SK-N-SH (cell line): ENCODE measurements around the gene KRT4. TPM values are rescaled to one million over a fixed set of nuclear protein-coding genes. Genes with fewer than 3 reads are reported as not detected.

Source experiments
- CTCF ChIA-PET: fragments of 300-600, 350-600 bp; formaldehyde crosslinking; extraction: SDS; loops from one replicate; lab custom pipeline; 2021; lab: Yijun Ruan, JAX
- POLR2A ChIA-PET: fragments of 350-600 bp; sonication (Branson Sonifier 250); formaldehyde crosslinking; extraction: SDS; loops from one replicate; lab custom pipeline; 2020; ENCODE audit warnings: antibody characterized with exemption, inconsistent platforms; lab: Yijun Ruan, JAX
- DNase-seq: peaks from one replicate; pipeline ENCODE4 v3.0.0; 2012
- H2AFZ ChIP-seq: fragments of 200-600 bp; sonication (generic); 2 replicates; pipeline ENCODE4 v1.8.1; 2016; ENCODE audit warnings: antibody characterized with exemption, mild to moderate bottlenecking, low read depth
- H3F3A ChIP-seq: fragments of 200-600 bp; sonication (generic); replicated peaks from 2 replicates; pipeline ENCODE3; 2016; ENCODE audit warnings: antibody characterized with exemption, mild to moderate bottlenecking; ENCODE audit not compliant: insufficient read depth
- H3K27ac ChIP-seq, 2 experiments: fragments of 200-500 bp in 1 of 2; fragments of 200-600 bp in 1 of 2; sonication (Bioruptor generic) in 1 of 2; sonication (generic), shearing (Covaris generic) in 1 of 2; 2 replicates each; pipeline versions ENCODE4 v1.5.1 to v1.6.1; 2014 to 2016; ENCODE audit warnings: low read depth in 2 of 2, inconsistent platforms in 1 of 2, low read length in 1 of 2, mild to moderate bottlenecking in 1 of 2, mixed read lengths in 1 of 2
- H3K27me3 ChIP-seq: fragments of 200-600 bp; sonication (generic), shearing (Covaris generic); 2 replicates; pipeline ENCODE4 v1.6.1; 2016; ENCODE audit warnings: mixed run types; ENCODE audit not compliant: insufficient read depth
- H3K36me3 ChIP-seq, 2 experiments: fragments of 200-500 bp in 1 of 2; fragments of 200-600 bp in 1 of 2; sonication (Bioruptor generic) in 1 of 2; sonication (generic) in 1 of 2; replicated peaks in 1 of 2; 2 replicates each; pipeline versions ENCODE3 to v1.5.1; 2014 to 2016; ENCODE audit warnings: low read length in 1 of 2, mild to moderate bottlenecking in 1 of 2; ENCODE audit not compliant: insufficient read depth in 2 of 2, control insufficient read depth in 1 of 2
- H3K4me1 ChIP-seq, 2 experiments: fragments of 200-500 bp in 1 of 2; fragments of 200-600 bp in 1 of 2; sonication (Bioruptor generic) in 1 of 2; sonication (generic), shearing (Covaris generic) in 1 of 2; 2 replicates each; pipeline versions ENCODE4 v1.5.1 to v1.6.1; 2014 to 2016; ENCODE audit warnings: low read depth in 1 of 2, low read length in 1 of 2, mixed run types in 1 of 2; ENCODE audit not compliant: insufficient read depth in 2 of 2, control insufficient read depth in 1 of 2
- H3K4me2 ChIP-seq: fragments of 200-600 bp; sonication (generic), shearing (Covaris generic); 2 replicates; pipeline ENCODE4 v1.6.1; 2017; ENCODE audit warnings: mixed run types
- H3K4me3 ChIP-seq, 2 experiments: fragments of 200-500 bp in 1 of 2; fragments of 200-600 bp in 1 of 2; sonication (Bioruptor generic) in 1 of 2; sonication (generic), shearing (Covaris generic) in 1 of 2; 2 replicates each; pipeline versions ENCODE4 v1.5.1 to v1.8.1; 2014 to 2016; ENCODE audit warnings: low read depth in 2 of 2, inconsistent platforms in 1 of 2, low read length in 1 of 2, mild to moderate bottlenecking in 1 of 2, mixed read lengths in 1 of 2, moderate library complexity in 1 of 2
- H3K79me2 ChIP-seq: fragments of 200-600 bp; sonication (generic); 2 replicates; pipeline ENCODE4 v1.8.1; 2017; ENCODE audit warnings: mild to moderate bottlenecking; ENCODE audit not compliant: insufficient read depth
- H3K9ac ChIP-seq: fragments of 200-600 bp; sonication (generic); 2 replicates; pipeline ENCODE4 v1.6.1; 2017; ENCODE audit warnings: mixed run types
- H3K9me2 ChIP-seq: fragments of 200-600 bp; sonication (generic); 2 replicates; pipeline ENCODE4 v1.6.1; 2017; ENCODE audit warnings: mixed run types
- H3K9me3 ChIP-seq: fragments of 200-600 bp; sonication (generic); 2 replicates; pipeline ENCODE4 v1.6.1; 2017; ENCODE audit warnings: mixed run types, mild to moderate bottlenecking, moderate library complexity
- H4K20me1 ChIP-seq: fragments of 200-600 bp; sonication (generic); 2 replicates; pipeline ENCODE4 v1.6.1; 2017; ENCODE audit warnings: mild to moderate bottlenecking, mixed run types; ENCODE audit not compliant: insufficient read depth
- ELF1 ChIP-seq: IDR thresholded peaks from 2 replicates; pipeline ENCODE4 v1.4.0; 2012
- EP300 ChIP-seq, 2 experiments: IDR thresholded peaks; 2 replicates each; pipeline versions ENCODE4 v1.4.0 to v1.6.1; 2012; ENCODE audit warnings: borderline replicate concordance in 1 of 2, low read depth in 1 of 2, low read length in 1 of 2
- FOXJ3 ChIP-seq: sonication (generic); formaldehyde crosslinking; IDR thresholded peaks from 2 replicates; pipeline ENCODE4 v1.5.1; 2020; ENCODE audit warnings: mild to moderate bottlenecking, missing genetic modification reagents
- GATA2 ChIP-seq: sonication (generic); formaldehyde crosslinking; IDR thresholded peaks from 2 replicates; pipeline ENCODE4 v1.5.0; 2020; ENCODE audit warnings: mild to moderate bottlenecking, missing genetic modification reagents
- JUND ChIP-seq: IDR thresholded peaks from 2 replicates; pipeline ENCODE4 v1.4.0; 2012
- MAX ChIP-seq: IDR thresholded peaks from 2 replicates; pipeline ENCODE4 v1.4.0; 2012; ENCODE audit warnings: low read depth
- NFIC ChIP-seq: IDR thresholded peaks from 2 replicates; pipeline ENCODE4 v1.4.0; 2012; ENCODE audit warnings: borderline replicate concordance
- POLR2AphosphoS5 ChIP-seq: IDR thresholded peaks from 2 replicates; pipeline ENCODE4 v1.6.1; 2012; ENCODE audit warnings: low read depth, low read length
- RFX5 ChIP-seq: IDR thresholded peaks from 2 replicates; pipeline ENCODE4 v1.6.1; 2012; ENCODE audit warnings: mild to moderate bottlenecking, improper control_type of control experiment, low read length
- RXRA ChIP-seq: IDR thresholded peaks from 2 replicates; pipeline ENCODE4 v1.4.0; 2012; ENCODE audit warnings: low read depth, mild to moderate bottlenecking, borderline replicate concordance
- SIN3A ChIP-seq: IDR thresholded peaks from 2 replicates; pipeline ENCODE4 v1.6.1; 2012; ENCODE audit warnings: low read depth, mild to moderate bottlenecking, low read length, moderate library complexity, borderline replicate concordance
- SMC3 ChIP-seq: IDR thresholded peaks from 2 replicates; pipeline ENCODE4 v1.6.1; 2012; ENCODE audit warnings: low read depth, low read length, improper control_type of control experiment
- TCF12 ChIP-seq: IDR thresholded peaks from 2 replicates; pipeline ENCODE4 v1.4.0; 2012
- TEAD4 ChIP-seq: IDR thresholded peaks from 2 replicates; pipeline ENCODE4 v1.4.0; 2012; ENCODE audit warnings: mild to moderate bottlenecking, borderline replicate concordance; ENCODE audit not compliant: insufficient read depth
- WGBS: methylation state at CpG from one replicate; pipeline ENCODE4 v1.1.6; 2017; ENCODE audit warnings: low lambda C conversion rate; 5-methylcytosine and 5-hydroxymethylcytosine counted together
- polyA plus RNA-seq, 3 experiments: library from polyadenylated mRNA; depleted of rRNA; stranded (reverse); fragments of >200 nt; gene quantifications; 2 replicates each; pipeline ENCODE4 v1.2.3, GENCODE V29; 2012
- TF ChIP-seq, protein P1 (sequence below): fragments of 200-600 bp; sonication (generic); IDR thresholded peaks from 2 replicates; pipeline ENCODE4 v1.6.1; 2017; ENCODE audit warnings: antibody characterized with exemption, mild to moderate bottlenecking, moderate library complexity
- TF ChIP-seq, protein P2 (sequence below): IDR thresholded peaks from 2 replicates; pipeline ENCODE4 v1.6.1; 2012; ENCODE audit warnings: mild to moderate bottlenecking, low read depth, low read length, moderate library complexity
- TF ChIP-seq, protein P3 (sequence below): IDR thresholded peaks from 2 replicates; pipeline ENCODE4 v1.4.0; 2012; ENCODE audit warnings: low read depth, borderline replicate concordance

KRT4 gene
- polyA plus RNA-seq, 1 of the 3 experiments (the other 2 are of a cell fraction) = not detected

DNA sequence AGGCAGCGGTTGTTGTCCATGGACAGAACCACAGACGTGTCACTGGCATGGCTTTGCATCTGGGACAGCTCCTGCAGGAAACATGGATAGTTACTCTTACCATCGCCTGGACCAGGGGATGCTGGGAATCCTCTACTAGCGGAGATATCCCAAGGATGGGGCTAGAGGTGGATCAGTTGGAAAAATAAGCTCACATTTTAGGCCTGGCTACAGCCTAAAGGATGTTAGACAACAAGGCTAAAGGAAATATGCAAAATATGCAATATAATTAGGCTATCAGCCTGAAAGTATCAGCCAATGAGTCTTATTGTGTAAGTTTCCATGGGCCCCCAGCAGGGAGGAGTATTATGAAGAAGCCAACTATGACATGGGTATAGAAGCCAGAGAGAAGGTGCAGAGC is 41.7 kb downstream of the KRT4 start:
- POLR2A ChIA-PET = no interaction called here
- H4K20me1 ChIP-seq = no peaks in the 10 kb centered on the region
- no peaks in the 10 kb centered on the region for H3K9me3 ChIP-seq
- WGBS = 2% methylated on average over 4 of the region's 4 CpGs
- H3K27me3 ChIP-seq = peaks cover 41% of the 10 kb centered on the region
- DNase-seq = no peak
- H3K4me2 ChIP-seq = no peak overlapping the region
- CTCF ChIA-PET = interaction anchor here (1.1 kb wide), 1 partner anchor 9 kb away, joined by 3 read pairs; no protein-coding TSS in a partner anchor
- H3F3A ChIP-seq = no peaks in the 10 kb centered on the region
- H3K4me3 ChIP-seq = no peak overlapping the region
- H3K36me3 ChIP-seq = no peaks in the 10 kb centered on the region
- no peak overlapping the region for H3K9ac ChIP-seq
- no peaks in the 10 kb centered on the region for H3K9me2 ChIP-seq
- H2AFZ ChIP-seq = no peak overlapping the region
- no peak overlapping the region for H3K27ac ChIP-seq
- H3K4me1 ChIP-seq = no peaks in the 10 kb centered on the region
- no peaks in the 10 kb centered on the region for H3K79me2 ChIP-seq
- no peak for TF ChIP-seq SIN3A
- TF ChIP-seq MAX = no peak
- no peak for TF ChIP-seq EP300 (IDR thresholded peaks at IDR 0.05; ENCODE audit: borderline replicate concordance in 1 of 2, low read depth in 1 of 2, low read length in 1 of 2)
- TF ChIP-seq GATA2 = no peak
- TF ChIP-seq NFIC = no peak
- TF ChIP-seq TCF12 = no peak
- TF ChIP-seq ELF1 = no peak

GRCh38 chr12:52771505-52771904 is 42.4 kb downstream of the KRT4 start:
- Histone ChIP-seq H3K9ac (no peak overlapping the region), H4K20me1 (no peaks in the 10 kb centered on the region), H3K79me2 (no peaks in the 10 kb centered on the region), H2AFZ (no peak overlapping the region), H3K4me2 (no peak overlapping the region), H3K4me1 (no peaks in the 10 kb centered on the region)
- TF ChIP-seq FOXJ3 = no peak
- no peak for TF ChIP-seq TEAD4
- TF ChIP-seq JUND = no peak
- no peak for TF ChIP-seq POLR2AphosphoS5
- no peak for TF ChIP-seq RXRA
- no peak for TF ChIP-seq SMC3
- no peak for TF ChIP-seq NFIC
- TF ChIP-seq, all 33 proteins: peak for 0
- no peak for DNase-seq
- CTCF ChIA-PET = interaction anchor here (1.1 kb wide), 1 partner anchor 9 kb away, joined by 3 read pairs; no protein-coding TSS in a partner anchor
- H3K36me3 ChIP-seq = no peaks in the 10 kb centered on the region
- H3K27ac ChIP-seq = no peak overlapping the region
- no peaks in the 10 kb centered on the region for H3K9me3 ChIP-seq
- POLR2A ChIA-PET = no interaction called here
- no peaks in the 10 kb centered on the region for H3K9me2 ChIP-seq
- H3K4me3 ChIP-seq = no peak overlapping the region
- WGBS = 26% methylated on average over 4 of the region's 4 CpGs
- no peaks in the 10 kb centered on the region for H3F3A ChIP-seq
- H3K27me3 ChIP-seq = peaks cover 41% of the 10 kb centered on the region

DNA sequence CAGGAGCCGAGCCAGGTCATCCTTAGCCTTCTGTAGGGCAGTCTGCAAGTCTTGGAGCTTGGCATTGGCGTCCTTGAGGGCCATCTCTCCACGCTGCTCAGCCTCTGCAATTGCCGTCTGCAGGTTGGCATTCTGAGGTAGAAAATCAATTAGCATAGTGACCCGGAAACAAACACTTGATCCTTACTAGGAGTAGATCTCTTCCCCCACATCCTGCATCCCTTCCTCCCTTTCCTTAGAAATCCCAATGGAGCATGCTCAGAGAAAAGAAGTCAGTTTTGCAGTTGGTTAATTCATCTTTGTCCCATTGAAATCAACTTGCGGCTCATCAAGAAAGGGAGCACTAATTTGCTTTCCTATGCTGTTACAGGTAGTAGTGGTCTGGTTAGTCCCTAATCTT is 42.8 kb downstream of the KRT4 start:
- 26% methylated on average over 6 of the region's 6 CpGs for WGBS
- H3K36me3 ChIP-seq = no peaks in the 10 kb centered on the region
- H3K4me3 ChIP-seq = no peak overlapping the region
- no peaks in the 10 kb centered on the region for H3K9me2 ChIP-seq
- H3K79me2 ChIP-seq = no peaks in the 10 kb centered on the region
- DNase-seq = no peak
- H2AFZ ChIP-seq = no peak overlapping the region
- no peak overlapping the region for H3K4me2 ChIP-seq
- ChIA-PET CTCF (no interaction called here), POLR2A (no interaction called here)
- peaks cover 41% of the 10 kb centered on the region for H3K27me3 ChIP-seq
- no peaks in the 10 kb centered on the region for H3K4me1 ChIP-seq
- no peaks in the 10 kb centered on the region for H3K9me3 ChIP-seq
- no peaks in the 10 kb centered on the region for H3F3A ChIP-seq
- no peaks in the 10 kb centered on the region for H4K20me1 ChIP-seq
- no peak overlapping the region for H3K27ac ChIP-seq
- no peak overlapping the region for H3K9ac ChIP-seq
- TF ChIP-seq RXRA (no peak), GATA2 (no peak), RFX5 (no peak)
- TF ChIP-seq, protein P1, sequence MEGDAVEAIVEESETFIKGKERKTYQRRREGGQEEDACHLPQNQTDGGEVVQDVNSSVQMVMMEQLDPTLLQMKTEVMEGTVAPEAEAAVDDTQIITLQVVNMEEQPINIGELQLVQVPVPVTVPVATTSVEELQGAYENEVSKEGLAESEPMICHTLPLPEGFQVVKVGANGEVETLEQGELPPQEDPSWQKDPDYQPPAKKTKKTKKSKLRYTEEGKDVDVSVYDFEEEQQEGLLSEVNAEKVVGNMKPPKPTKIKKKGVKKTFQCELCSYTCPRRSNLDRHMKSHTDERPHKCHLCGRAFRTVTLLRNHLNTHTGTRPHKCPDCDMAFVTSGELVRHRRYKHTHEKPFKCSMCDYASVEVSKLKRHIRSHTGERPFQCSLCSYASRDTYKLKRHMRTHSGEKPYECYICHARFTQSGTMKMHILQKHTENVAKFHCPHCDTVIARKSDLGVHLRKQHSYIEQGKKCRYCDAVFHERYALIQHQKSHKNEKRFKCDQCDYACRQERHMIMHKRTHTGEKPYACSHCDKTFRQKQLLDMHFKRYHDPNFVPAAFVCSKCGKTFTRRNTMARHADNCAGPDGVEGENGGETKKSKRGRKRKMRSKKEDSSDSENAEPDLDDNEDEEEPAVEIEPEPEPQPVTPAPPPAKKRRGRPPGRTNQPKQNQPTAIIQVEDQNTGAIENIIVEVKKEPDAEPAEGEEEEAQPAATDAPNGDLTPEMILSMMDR = no peak
- TF ChIP-seq, protein P2, sequence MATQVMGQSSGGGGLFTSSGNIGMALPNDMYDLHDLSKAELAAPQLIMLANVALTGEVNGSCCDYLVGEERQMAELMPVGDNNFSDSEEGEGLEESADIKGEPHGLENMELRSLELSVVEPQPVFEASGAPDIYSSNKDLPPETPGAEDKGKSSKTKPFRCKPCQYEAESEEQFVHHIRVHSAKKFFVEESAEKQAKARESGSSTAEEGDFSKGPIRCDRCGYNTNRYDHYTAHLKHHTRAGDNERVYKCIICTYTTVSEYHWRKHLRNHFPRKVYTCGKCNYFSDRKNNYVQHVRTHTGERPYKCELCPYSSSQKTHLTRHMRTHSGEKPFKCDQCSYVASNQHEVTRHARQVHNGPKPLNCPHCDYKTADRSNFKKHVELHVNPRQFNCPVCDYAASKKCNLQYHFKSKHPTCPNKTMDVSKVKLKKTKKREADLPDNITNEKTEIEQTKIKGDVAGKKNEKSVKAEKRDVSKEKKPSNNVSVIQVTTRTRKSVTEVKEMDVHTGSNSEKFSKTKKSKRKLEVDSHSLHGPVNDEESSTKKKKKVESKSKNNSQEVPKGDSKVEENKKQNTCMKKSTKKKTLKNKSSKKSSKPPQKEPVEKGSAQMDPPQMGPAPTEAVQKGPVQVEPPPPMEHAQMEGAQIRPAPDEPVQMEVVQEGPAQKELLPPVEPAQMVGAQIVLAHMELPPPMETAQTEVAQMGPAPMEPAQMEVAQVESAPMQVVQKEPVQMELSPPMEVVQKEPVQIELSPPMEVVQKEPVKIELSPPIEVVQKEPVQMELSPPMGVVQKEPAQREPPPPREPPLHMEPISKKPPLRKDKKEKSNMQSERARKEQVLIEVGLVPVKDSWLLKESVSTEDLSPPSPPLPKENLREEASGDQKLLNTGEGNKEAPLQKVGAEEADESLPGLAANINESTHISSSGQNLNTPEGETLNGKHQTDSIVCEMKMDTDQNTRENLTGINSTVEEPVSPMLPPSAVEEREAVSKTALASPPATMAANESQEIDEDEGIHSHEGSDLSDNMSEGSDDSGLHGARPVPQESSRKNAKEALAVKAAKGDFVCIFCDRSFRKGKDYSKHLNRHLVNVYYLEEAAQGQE = no peak
- TF ChIP-seq, protein P3, sequence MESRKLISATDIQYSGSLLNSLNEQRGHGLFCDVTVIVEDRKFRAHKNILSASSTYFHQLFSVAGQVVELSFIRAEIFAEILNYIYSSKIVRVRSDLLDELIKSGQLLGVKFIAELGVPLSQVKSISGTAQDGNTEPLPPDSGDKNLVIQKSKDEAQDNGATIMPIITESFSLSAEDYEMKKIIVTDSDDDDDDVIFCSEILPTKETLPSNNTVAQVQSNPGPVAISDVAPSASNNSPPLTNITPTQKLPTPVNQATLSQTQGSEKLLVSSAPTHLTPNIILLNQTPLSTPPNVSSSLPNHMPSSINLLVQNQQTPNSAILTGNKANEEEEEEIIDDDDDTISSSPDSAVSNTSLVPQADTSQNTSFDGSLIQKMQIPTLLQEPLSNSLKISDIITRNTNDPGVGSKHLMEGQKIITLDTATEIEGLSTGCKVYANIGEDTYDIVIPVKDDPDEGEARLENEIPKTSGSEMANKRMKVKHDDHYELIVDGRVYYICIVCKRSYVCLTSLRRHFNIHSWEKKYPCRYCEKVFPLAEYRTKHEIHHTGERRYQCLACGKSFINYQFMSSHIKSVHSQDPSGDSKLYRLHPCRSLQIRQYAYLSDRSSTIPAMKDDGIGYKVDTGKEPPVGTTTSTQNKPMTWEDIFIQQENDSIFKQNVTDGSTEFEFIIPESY = no peak
